Liver (tissue), 3 donors: Measurements from ENCODE around the gene CAMK1D.

Experiments used
- CTCF ChIP-seq: fragments of 150-350 bp; IDR thresholded peaks from 2 replicates; pipeline ENCODE4 v1.5.1; 2017; ENCODE audit warnings: improper control_type of control experiment, low read depth, low read length; ENCODE audit not compliant: missing input control
- FOXA1 ChIP-seq: IDR thresholded peaks from 2 replicates; pipeline ENCODE4 v1.6.1; 2016; ENCODE audit warnings: antibody characterized with exemption
- HNF4A ChIP-seq, 2 donors: conservative IDR thresholded peaks; 2 replicates each; pipeline ENCODE4 v1.6.1; 2016; ENCODE audit warnings: antibody characterized with exemption in 2 of 2, mild to moderate bottlenecking in 2 of 2
- JUND ChIP-seq, 2 donors: IDR thresholded peaks; 2 replicates each; pipeline ENCODE4 v1.6.1; 2016; ENCODE audit warnings: antibody characterized with exemption in 2 of 2
- RAD21 ChIP-seq, 2 donors: IDR thresholded peaks; 2 replicates each; pipeline ENCODE4 v1.6.1; 2016; ENCODE audit warnings: antibody characterized with exemption in 2 of 2, mild to moderate bottlenecking in 2 of 2
- RXRA ChIP-seq, 2 donors: IDR thresholded peaks; 2 replicates each; pipeline ENCODE4 v1.6.1; 2017 to 2018; ENCODE audit warnings: antibody characterized with exemption in 2 of 2, mild to moderate bottlenecking in 1 of 2
- TAF1 ChIP-seq: conservative IDR thresholded peaks from 2 replicates; pipeline ENCODE4 v1.6.1; 2016; ENCODE audit warnings: antibody characterized with exemption, mild to moderate bottlenecking
- YY1 ChIP-seq: IDR thresholded peaks from 2 replicates; pipeline ENCODE4 v1.6.1; 2016; ENCODE audit warnings: antibody characterized with exemption, mild to moderate bottlenecking
- ZBTB33 ChIP-seq: IDR thresholded peaks from 2 replicates; pipeline ENCODE4 v1.6.1; 2016; ENCODE audit warnings: antibody characterized with exemption
- TF ChIP-seq, protein P1 (sequence below): IDR thresholded peaks from 2 replicates; pipeline ENCODE4 v1.6.1; 2016; ENCODE audit warnings: antibody characterized with exemption
- TF ChIP-seq, protein P2 (sequence below): IDR thresholded peaks from 2 replicates; pipeline ENCODE4 v1.6.1; 2016; ENCODE audit warnings: antibody characterized with exemption
- donor health status: healthy.
- donor health status: healthy.

GRCh38 chr10:12667052-12667451 is 317.7 kb downstream of the CAMK1D start:
- TF ChIP-seq CTCF (no peak), HNF4A (conservative IDR thresholded peaks at IDR 0.05) (no peak), RAD21 (IDR thresholded peaks at IDR 0.05) (no peak), YY1 (no peak), JUND (IDR thresholded peaks at IDR 0.05) (no peak), FOXA1 (no peak), ZBTB33 (no peak), RXRA (IDR thresholded peaks at IDR 0.05) (no peak), TAF1 (no peak)
- TF ChIP-seq, protein P1, sequence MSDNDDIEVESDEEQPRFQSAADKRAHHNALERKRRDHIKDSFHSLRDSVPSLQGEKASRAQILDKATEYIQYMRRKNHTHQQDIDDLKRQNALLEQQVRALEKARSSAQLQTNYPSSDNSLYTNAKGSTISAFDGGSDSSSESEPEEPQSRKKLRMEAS: no peak
- TF ChIP-seq, protein P2, sequence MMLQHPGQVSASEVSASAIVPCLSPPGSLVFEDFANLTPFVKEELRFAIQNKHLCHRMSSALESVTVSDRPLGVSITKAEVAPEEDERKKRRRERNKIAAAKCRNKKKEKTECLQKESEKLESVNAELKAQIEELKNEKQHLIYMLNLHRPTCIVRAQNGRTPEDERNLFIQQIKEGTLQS: no peak
